ENCODE measurements around the gene CTNNBL1. TPM values are rescaled to one million over a fixed set of nuclear protein-coding genes. Genes with fewer than 3 reads are reported as not detected.

CTNNBL1 gene
- total and polyA plus RNA-seq, 2 experiments from 2014 or later = 27.6 to 55.0 TPM

GRCh38 chr20:37797669-37798175 is 103.9 kb downstream of the CTNNBL1 start:
- TF ChIP-seq EZH2 (IDR thresholded peaks at IDR 0.05; ENCODE audit: borderline replicate concordance) (no peak), EZH2phosphoT487 (IDR thresholded peaks at IDR 0.05; ENCODE audit: low read depth, severe bottlenecking, unreplicated experiment) (no peak)
- TF ChIP-seq, protein P1, sequence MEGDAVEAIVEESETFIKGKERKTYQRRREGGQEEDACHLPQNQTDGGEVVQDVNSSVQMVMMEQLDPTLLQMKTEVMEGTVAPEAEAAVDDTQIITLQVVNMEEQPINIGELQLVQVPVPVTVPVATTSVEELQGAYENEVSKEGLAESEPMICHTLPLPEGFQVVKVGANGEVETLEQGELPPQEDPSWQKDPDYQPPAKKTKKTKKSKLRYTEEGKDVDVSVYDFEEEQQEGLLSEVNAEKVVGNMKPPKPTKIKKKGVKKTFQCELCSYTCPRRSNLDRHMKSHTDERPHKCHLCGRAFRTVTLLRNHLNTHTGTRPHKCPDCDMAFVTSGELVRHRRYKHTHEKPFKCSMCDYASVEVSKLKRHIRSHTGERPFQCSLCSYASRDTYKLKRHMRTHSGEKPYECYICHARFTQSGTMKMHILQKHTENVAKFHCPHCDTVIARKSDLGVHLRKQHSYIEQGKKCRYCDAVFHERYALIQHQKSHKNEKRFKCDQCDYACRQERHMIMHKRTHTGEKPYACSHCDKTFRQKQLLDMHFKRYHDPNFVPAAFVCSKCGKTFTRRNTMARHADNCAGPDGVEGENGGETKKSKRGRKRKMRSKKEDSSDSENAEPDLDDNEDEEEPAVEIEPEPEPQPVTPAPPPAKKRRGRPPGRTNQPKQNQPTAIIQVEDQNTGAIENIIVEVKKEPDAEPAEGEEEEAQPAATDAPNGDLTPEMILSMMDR (IDR thresholded peaks at IDR 0.05; ENCODE audit: poor library complexity) = no peak
- no peak overlapping the region for H2AFZ ChIP-seq
- H3K36me3 ChIP-seq (replicated peaks; ENCODE audit: insufficient read depth, low read depth) = no peaks in the 10 kb centered on the region
- no peaks in the 10 kb centered on the region for H3K9me3 ChIP-seq (ENCODE audit: low read depth)
- no peaks in the 10 kb centered on the region for H4K20me1 ChIP-seq (ENCODE audit: insufficient read depth, poor library complexity, severe bottlenecking)
- no peak overlapping the region for H3K27ac ChIP-seq
- no peak overlapping the region for H3K4me3 ChIP-seq
- no peaks in the 10 kb centered on the region for H3K9me2 ChIP-seq (replicated peaks; ENCODE audit: insufficient read depth)
- DNase-seq (ENCODE audit: low spot score) = no peak
- H3K79me2 ChIP-seq = no peaks in the 10 kb centered on the region
- no peak overlapping the region for H3K4me2 ChIP-seq
- H3K4me1 ChIP-seq (ENCODE audit: insufficient read depth) = no peaks in the 10 kb centered on the region
- no peaks in the 10 kb centered on the region for H3K27me3 ChIP-seq
- 92% methylated on average over 4 of the region's 4 CpGs for WGBS (ENCODE audit: low lambda C conversion rate, missing lambda C conversion rate)

GRCh38 chr20:37798312-37798711 is 104.5 kb downstream of the CTNNBL1 start:
- no peak overlapping the region for H3K4me2 ChIP-seq
- TF ChIP-seq, protein P1 (IDR thresholded peaks at IDR 0.05; ENCODE audit: poor library complexity) = no peak
- H3K4me1 ChIP-seq (ENCODE audit: insufficient read depth) = no peaks in the 10 kb centered on the region
- no peaks in the 10 kb centered on the region for H4K20me1 ChIP-seq (ENCODE audit: insufficient read depth, poor library complexity, severe bottlenecking)
- 86% methylated on average over 2 of the region's 2 CpGs for WGBS (ENCODE audit: low lambda C conversion rate, missing lambda C conversion rate)
- H3K9me2 ChIP-seq (replicated peaks; ENCODE audit: insufficient read depth) = no peaks in the 10 kb centered on the region
- no peak overlapping the region for H2AFZ ChIP-seq
- no peaks in the 10 kb centered on the region for H3K27me3 ChIP-seq
- H3K36me3 ChIP-seq (replicated peaks; ENCODE audit: insufficient read depth, low read depth) = no peaks in the 10 kb centered on the region
- H3K9me3 ChIP-seq (ENCODE audit: low read depth) = no peaks in the 10 kb centered on the region
- no peak overlapping the region for H3K27ac ChIP-seq
- no peak overlapping the region for H3K4me3 ChIP-seq
- DNase-seq (ENCODE audit: low spot score) = no peak
- no peaks in the 10 kb centered on the region for H3K79me2 ChIP-seq

- TF ChIP-seq, protein P1 (IDR thresholded peaks at IDR 0.05; ENCODE audit: poor library complexity) = no peak
- TF ChIP-seq EZH2 (IDR thresholded peaks at IDR 0.05; ENCODE audit: borderline replicate concordance) (no peak), EZH2phosphoT487 (IDR thresholded peaks at IDR 0.05; ENCODE audit: low read depth, severe bottlenecking, unreplicated experiment) (no peak)
- WGBS (ENCODE audit: low lambda C conversion rate, missing lambda C conversion rate) = 97% methylated on average over 4 of the region's 4 CpGs
- Histone ChIP-seq H4K20me1 (ENCODE audit: insufficient read depth, poor library complexity, severe bottlenecking) (no peaks in the 10 kb centered on the region), H3K9me3 (ENCODE audit: low read depth) (no peaks in the 10 kb centered on the region), H3K4me1 (ENCODE audit: insufficient read depth) (no peaks in the 10 kb centered on the region), H3K9me2 (replicated peaks; ENCODE audit: insufficient read depth) (no peaks in the 10 kb centered on the region), H2AFZ (no peak overlapping the region), H3K27me3 (no peaks in the 10 kb centered on the region), H3K4me3 (no peak overlapping the region), H3K4me2 (no peak overlapping the region), H3K27ac (no peak overlapping the region), H3K36me3 (replicated peaks; ENCODE audit: insufficient read depth, low read depth) (no peaks in the 10 kb centered on the region), H3K79me2 (no peaks in the 10 kb centered on the region)
- no peak for DNase-seq (ENCODE audit: low spot score)
These were observed 106.8 kb downstream of the CTNNBL1 start for GRCh38 chr20:37800618-37801017.

DNA sequence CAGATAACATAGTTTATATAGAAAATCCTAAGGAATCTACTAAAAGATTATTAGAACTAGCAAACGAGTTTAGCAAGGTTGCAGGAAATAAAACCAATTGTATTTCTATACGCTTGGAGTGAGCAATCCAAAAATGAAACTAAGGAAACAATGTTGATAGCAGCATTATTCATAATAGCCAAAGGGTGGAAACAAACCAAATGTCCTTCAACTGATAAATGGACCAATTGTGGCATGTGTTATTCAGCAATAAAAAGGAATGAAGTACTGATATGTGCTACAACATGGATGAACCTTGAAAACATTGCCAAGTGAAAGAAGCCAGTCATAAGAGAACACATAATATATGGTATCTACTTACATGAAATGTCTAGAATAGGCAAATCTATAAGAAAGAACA is 108.1 kb downstream of the CTNNBL1 start:
- WGBS (ENCODE audit: low lambda C conversion rate, missing lambda C conversion rate) = 96% methylated on average over 2 of the region's 2 CpGs
- H2AFZ ChIP-seq = no peak overlapping the region
- H3K4me2 ChIP-seq = no peak overlapping the region

More for the DNA sequence above, 108.1 kb downstream of the CTNNBL1 start:
- no peaks in the 10 kb centered on the region for H3K4me1 ChIP-seq (ENCODE audit: insufficient read depth)
- H4K20me1 ChIP-seq (ENCODE audit: insufficient read depth, poor library complexity, severe bottlenecking) = no peaks in the 10 kb centered on the region
- no peaks in the 10 kb centered on the region for H3K9me3 ChIP-seq (ENCODE audit: low read depth)
- no peak for DNase-seq (ENCODE audit: low spot score)
- H3K79me2 ChIP-seq = no peaks in the 10 kb centered on the region
- no peak for TF ChIP-seq EZH2 (IDR thresholded peaks at IDR 0.05; ENCODE audit: borderline replicate concordance)
- TF ChIP-seq, protein P1 (IDR thresholded peaks at IDR 0.05; ENCODE audit: poor library complexity) = no peak
- TF ChIP-seq EZH2phosphoT487 (IDR thresholded peaks at IDR 0.05; ENCODE audit: low read depth, severe bottlenecking, unreplicated experiment) = no peak
- no peak overlapping the region for H3K4me3 ChIP-seq
- no peaks in the 10 kb centered on the region for H3K9me2 ChIP-seq (replicated peaks; ENCODE audit: insufficient read depth)
- H3K27ac ChIP-seq = no peak overlapping the region
- H3K36me3 ChIP-seq (replicated peaks; ENCODE audit: insufficient read depth, low read depth) = no peaks in the 10 kb centered on the region
- no peaks in the 10 kb centered on the region for H3K27me3 ChIP-seq

All from hepatocyte (in vitro differentiated cells).